Embryonic facial prominence (tissue), 1 donor: ENCODE measurements around the gene MAGOHB.
"Not testable (repeated sequence)": the region's sequence is repeated elsewhere in the genome, so short reads cannot be mapped to it uniquely, and the experiment has no call there.

Experiments used
- DNase-seq: peaks from one replicate; pipeline ENCODE4 v3.0.0-alpha.2; 2016; ENCODE audit errors: extremely low spot score

Gene MAGOHB

DNA sequence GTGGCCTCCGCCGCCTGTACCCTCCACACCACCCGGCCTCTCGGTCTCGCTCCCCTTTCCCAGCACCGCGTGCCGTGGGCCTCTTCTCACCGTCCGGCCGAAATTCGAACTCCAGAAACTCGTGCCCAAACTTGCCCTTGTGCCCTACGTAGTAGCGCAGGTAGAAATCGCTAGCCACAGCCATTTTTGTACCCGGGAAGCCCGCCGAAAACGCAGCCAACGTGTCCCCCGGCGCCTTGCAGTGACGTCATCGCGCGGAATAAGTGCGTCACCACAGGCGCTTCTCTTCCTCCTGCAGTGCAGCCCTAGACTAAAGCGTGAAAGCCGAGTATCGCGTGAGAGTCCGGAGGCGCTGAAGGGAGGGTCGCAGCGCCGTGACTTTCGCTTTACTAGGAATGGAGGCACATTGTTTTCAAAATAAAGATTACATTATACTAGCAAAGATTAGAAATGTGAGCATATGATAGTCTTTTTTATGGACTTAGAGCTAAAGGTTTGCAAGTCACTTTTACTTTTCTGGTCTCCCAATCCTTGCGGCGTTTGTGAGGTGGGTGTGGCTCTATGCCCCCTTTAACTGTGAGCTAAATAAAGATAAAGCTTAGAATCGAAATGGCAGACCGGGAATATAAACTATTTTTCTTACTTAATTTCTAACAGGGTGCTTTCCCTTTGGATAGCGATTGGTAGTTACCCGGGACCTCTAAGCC, at the start of gene MAGOHB:
MAGOHB (minus strand) TSS at position 261 of the 707 bp plus-strand sequence; CDS start at position 184, 77 bp downstream.
- DNase-seq: peak; percentile 95

DNA sequence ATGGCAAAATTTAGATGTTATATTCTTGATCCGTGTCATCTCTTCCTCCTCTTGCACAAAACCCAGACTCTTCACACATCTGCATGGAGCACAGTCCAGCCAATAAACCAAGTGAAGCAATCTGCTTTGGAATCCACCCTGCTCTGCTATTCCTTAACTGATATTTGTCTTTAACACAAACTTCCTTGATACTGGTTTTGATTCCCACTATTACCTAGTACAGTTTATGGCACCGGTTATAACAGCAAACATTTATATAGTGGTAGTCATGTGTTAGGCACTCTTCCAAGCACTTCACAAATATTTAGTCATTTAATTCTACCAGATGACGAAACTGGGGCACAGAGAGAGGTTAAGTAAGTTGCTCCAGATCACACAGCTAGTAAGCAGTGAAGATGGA, 47.9 kb upstream of the MAGOHB start:
- DNase-seq: no peak

GRCh38 chr12:10654003-10654402, 40.6 kb upstream of the MAGOHB start:
- DNase-seq: no peak

DNA sequence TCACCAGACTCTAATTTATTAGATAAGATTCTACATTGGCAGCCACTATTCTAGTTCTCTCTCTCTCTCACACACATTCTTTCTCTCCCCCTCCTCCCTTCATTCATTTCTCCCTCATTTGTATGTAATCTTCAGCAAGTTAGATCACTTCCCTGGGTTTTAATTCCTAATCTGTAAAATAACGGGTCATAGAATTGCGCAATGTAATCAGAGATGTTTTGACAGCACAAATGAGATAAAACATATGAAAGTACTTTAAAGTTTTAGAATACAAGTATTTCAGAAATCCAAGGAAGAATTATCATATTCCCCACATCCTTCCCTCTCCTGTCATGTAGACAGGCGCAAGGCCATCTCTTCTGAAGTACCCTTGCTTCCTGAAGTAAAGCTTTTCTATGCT, 38.8 kb upstream of the MAGOHB start:
- DNase-seq: no peak

GRCh38 chr12:10646576-10646975, 33.2 kb upstream of the MAGOHB start:
- not testable (repeated sequence) for DNase-seq

DNA sequence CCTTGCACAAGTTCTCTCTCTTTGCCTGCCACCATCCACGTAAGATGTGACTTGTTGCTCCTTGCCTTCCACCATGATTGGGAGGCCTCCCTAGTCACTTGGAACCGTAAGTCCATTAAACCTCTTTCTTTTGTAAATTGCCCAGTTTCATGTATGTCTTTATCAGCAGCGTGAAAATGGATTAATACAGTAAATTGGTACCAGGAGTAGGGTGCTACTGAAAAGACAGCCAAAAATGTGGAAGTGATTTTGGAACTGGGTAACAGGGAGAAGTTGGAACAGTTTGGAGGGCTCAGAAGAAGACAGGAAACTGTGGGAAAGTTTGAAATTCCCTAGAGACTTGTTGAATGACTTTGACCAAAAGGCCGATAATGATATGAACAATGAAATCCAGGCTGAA, 32.5 kb upstream of the MAGOHB start:
- DNase-seq: no peak

DNA sequence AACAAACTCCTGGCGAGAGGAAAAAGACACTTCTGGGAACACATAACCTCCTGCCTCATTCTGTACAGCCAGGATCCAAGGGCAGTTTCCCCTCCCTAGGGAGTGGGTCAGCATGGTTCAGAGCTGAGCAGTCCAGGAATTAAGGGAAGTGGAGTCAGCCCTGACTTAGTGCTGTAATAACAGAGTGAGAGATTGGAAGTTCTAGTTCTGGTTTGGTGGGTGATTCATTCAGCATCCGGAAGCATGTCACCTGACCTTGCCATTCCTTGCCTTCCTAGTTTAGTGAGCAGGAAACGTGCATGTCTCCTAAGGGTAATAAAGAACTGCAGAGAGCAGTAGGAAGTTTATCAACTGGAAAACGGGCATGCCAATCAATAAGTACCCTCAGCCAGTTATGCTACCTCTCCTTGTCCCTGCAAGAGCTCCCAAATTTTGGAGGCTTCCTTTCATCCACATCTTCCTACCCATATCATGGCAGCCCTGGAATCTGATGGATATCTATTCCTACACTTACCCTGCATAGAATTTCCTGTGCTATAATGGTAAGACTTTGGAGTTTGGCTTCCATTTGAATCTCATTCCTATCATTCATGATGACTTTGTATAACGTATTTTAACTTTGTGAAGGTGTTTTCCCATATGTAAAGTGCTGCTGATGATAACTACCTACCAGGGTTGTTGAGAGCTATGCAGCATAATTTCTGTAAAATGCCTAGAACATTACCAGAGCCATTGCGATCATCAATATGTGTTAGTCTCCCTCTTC, 28.5 kb upstream of the MAGOHB start:
- no peak for DNase-seq

DNA sequence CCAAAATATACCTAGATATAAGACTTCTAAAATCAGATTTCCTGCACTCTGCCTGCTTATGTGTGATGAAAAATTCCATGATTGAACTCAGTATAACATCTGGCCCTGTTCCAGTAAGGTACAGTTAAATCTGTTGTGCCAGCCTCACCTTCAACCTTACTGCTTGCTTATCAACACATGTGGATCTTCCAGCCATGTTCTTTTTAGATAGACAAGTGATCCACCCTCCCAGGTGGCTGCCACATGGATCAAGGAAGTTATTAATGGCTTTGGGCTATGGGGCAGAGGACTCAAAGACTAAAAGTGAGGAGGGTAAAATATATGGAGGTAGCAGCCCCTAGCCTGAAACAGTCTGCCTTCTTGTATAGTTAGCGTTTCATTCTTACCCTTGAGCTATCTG, 25.3 kb upstream of the MAGOHB start:
- no peak for DNase-seq

DNA sequence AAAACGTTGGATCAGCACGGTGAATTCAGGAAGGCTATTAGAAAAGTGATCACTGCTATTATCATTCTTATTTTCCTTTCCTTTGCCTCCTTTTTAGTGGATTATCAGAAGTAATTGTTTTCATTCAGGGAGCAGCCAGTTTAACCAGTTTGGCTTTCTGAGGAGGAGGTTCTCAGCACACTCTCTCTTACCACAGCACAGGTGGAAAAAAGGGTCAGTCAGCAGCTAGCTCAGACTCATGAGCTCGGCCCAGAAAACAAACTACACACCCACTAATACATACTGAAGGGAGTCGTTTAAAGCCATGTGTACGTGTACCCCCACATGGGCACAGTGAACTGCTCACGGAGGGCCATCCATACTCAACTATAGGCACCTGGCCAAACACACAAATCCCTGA, 23.2 kb upstream of the MAGOHB start:
- no peak for DNase-seq

DNA sequence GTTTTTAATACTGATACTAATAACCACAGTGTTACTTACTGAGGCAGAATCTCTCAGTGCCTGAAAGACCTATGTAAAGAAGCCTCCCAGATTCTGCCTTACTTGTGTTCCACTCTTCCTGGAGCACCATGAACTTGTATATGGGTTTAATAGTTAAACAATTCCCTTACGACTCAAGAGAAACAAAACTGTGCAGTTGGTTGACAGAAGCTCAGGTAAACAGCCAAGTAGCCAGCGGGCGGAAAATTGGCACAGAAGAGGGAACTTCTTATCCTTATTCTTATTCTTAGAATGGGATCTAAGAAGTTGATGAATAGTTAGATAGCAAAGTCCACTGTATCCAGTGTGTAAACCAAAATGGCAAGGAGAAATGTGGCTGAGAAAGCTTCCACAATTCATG, 22.7 kb upstream of the MAGOHB start:
- DNase-seq: no peak

DNA sequence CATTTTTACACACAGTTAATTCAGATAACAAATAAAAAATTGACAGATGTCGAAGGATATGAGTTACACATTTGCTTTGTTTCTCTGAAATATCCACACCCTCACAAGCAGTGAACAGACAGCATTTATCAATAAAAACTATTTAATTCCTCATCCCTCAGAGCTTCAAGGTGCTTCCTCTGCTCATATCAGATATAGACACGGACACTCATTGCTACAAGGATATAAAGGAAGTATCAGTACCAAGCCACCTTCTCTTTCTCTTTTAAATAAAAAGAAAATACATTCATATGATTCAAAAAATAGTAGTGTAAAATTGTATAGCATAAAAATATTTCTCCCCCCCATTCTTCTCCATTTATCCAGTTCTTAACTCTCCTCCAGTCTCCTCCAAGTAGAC, 21.9 kb upstream of the MAGOHB start:
- DNase-seq: no peak

DNA sequence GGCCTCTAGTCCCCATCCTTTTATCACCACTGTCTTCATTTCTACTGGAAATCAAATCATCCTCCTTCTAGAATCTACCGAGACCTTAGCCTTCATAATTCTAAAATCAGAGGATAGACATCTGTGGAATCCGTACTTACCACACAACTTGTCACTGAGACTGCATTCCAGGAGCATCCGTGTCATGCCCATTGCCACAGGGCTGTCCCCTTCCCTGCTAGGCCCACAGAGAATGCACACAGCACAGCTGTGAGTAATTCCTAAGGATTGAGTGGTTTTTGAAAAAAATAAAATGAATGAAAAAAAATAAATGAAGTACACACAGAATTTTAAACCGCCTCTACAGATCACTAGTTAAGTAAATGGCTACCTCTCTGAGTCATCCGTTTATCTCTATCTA, 21.0 kb upstream of the MAGOHB start:
- no peak for DNase-seq

GRCh38 chr12:10633541-10633940, 20.1 kb upstream of the MAGOHB start:
- DNase-seq: no peak

GRCh38 chr12:10632226-10632625, 18.8 kb upstream of the MAGOHB start:
- DNase-seq: no peak

- no peak for DNase-seq
Measured at GRCh38 chr12:10624605-10625004, 11.2 kb upstream of the MAGOHB start.

DNA sequence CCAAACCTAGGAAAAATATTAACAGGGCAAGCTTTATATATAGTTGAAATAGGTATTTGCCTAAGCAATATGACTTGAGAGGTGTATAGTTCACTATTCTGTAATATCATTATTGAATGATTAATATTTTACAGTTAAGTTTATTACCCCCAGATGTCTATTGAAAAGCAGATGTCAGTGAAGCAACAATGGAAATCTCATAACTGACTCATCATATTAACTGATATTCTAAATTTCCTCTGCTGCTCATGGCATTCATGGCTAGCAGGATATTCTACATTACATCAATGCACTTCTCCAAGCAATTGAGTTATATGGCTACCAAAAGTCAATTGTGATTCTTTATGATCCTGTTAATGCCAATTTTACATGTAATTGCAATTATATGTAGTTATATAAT, 9.7 kb upstream of the MAGOHB start:
- DNase-seq: no peak

GRCh38 chr12:10621278-10621677, 7.9 kb upstream of the MAGOHB start:
- no peak for DNase-seq

DNA sequence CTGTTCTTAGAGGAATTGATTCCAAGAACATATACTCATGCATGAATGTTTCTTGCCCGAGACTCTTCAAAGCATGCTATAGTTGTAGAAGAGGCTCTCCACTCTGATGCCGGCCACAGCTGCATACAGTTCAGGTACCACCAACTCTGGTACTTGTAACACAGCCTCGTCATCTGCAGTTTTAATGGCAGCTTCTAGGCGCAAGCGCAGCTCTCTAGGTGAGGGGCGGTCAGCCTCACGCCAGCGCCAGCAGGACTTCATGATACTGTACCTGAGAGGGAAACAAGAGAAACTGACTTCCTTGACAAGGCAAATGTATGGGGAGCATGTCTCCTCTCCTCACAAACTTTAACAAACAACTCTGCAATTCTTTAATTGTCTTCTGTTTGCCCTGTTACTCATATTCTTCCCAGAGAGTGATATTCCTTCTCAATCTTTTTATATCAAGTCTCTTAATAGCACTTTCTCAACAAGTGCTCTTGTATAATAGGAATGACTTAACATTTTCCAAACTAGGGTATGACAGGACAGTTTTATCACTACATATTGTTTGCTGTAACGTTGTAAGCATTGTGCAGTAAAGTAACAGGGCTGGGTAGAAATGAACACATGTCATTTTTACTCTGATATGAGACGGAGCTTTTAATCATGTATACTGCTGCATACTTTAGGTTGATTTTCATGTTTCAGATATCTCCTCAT, 6.8 kb upstream of the MAGOHB start:
- DNase-seq: no peak

- DNase-seq: no peak
Measured at GRCh38 chr12:10618338-10618987, 5.1 kb upstream of the MAGOHB start.

DNA sequence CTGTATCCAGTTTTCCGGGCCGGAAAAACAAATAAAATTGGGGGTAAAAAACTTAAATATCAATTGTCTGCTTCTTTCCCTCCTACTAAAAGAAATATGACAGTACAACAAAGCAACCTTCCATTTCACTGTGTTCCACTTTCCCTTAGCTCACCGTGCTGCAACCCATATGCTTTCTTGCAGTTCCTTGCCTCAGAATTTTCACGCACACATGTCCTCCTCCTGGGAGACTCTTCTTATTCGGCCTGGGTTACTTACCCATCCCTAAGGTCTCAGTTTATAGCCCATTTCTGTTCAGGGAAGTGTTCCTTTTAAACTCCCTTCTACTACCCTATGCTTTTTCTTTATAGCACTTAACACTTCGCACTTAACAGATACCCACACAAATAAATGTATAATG, 4.5 kb upstream of the MAGOHB start:
- no peak for DNase-seq

GRCh38 chr12:10615532-10615931, 2.1 kb upstream of the MAGOHB start:
- DNase-seq: no peak

DNA sequence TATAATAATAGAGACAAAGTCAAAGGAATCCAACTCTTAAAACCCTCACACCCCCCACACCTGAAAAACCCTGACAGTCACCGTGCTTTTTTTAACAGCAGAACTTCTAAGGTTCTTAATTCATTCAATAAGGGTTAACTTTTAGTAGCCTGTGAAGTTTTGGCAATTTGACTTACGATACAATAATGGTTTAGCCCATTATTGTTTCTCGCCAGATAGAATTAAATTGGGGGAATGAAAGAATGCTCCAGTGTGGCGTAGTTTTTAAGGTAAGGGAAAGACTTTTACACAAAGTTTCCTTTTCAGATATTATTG, 604 bp upstream of the MAGOHB start:
- DNase-seq: no peak

- DNase-seq: peak; percentile 23
Measured at GRCh38 chr12:10612984-10613348, 443 bp downstream of the MAGOHB start.
